ENCODE results near the gene SPI1.

The SPI1 gene

GRCh38 chr11:47406896-47407745, 28.8 kb upstream of the SPI1 start:
- no peak for DNase-seq

DNA sequence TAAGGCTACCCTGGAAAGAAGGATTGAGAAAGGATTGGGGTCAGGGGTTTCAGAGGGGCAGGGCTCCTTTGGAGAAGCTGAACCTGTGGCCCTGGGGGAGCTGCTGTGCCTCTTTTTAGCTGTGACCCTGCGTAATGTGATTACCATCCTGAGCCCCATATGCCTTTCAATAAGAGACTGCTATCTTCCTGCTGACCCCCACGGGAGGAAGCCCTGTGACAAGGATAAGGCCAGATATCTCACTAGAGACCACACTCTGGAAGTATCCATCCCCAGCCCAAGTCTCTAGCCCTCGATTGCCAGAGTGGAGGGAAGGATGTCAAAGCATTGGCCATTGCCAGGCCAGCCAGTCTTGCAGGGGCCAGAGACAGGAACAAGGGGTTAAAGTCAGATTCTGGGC, 25.2 kb upstream of the SPI1 start:
- DNase-seq = no peak

- no peak for DNase-seq
These were observed 24.8 kb upstream of the SPI1 start for GRCh38 chr11:47403135-47403534.

GRCh38 chr11:47400768-47401279, 22.5 kb upstream of the SPI1 start:
- no peak for DNase-seq

DNA sequence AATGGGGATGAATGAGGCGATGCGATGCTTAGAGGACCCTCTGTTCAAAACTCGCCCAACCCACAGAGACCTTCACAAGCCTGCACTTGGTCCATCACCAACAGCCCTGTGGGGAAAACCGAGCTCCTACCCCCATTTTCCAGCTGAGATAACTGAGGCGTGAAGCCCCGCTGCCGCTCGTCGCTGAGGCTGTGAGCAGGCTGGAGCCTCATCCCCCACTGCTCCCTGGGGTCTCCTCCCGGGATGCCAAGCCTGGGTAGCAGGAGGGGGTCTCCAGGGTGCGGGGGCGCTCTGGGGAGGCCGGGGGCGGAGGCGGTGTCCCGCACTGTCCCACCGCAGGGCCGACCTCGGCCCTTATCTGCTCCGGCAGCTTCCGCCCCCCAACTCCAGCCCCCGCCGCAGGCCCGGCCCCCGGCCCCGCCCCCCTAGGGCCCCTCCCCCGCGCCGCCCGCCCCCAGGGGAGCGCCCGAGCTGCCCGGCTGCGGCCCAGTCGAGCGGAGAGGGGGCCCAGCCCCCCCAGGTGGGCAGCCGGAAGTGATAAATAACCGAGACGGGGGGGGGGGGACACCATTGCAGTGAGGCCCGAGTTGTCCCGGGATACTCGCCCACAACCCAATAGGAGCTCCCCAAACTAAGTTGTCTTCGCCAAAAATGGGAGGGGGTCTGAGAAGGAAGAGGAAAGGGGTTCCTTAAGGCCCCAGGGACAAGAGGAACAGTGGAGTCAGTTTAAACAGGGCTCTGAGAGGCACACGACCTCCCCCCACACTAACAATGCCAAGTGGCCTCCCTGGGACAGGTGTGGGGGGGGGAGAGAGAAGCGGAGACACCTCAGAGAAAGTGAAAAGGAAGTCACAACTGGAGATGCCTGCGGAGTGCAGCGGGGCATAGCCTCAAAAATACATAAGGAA, 21.8 kb upstream of the SPI1 start:
- no peak for DNase-seq

- no peak for DNase-seq
These were observed 20.2 kb upstream of the SPI1 start for GRCh38 chr11:47398551-47398950.

- no peak for DNase-seq
These were observed 19.7 kb upstream of the SPI1 start for GRCh38 chr11:47398011-47398410.

DNA sequence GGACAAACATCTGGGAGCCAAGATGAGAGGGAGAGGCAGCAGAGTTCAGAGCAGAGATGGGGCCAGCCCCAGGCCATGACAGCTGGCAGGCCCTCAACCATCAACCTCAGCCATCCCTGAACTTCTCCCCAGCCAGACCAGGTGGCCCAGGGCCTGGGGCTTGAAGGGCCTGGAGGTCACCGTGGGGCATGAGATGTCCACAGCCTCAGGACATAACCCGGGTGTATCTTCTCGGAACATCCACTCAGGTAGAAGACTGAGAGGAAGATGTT, 17.6 kb upstream of the SPI1 start:
- peak; percentile 8 for DNase-seq

GRCh38 chr11:47395223-47396048, 17.1 kb upstream of the SPI1 start:
- DNase-seq = peak; percentile 32

GRCh38 chr11:47394322-47395222, 16.2 kb upstream of the SPI1 start:
- DNase-seq = peak; percentile 58

DNA sequence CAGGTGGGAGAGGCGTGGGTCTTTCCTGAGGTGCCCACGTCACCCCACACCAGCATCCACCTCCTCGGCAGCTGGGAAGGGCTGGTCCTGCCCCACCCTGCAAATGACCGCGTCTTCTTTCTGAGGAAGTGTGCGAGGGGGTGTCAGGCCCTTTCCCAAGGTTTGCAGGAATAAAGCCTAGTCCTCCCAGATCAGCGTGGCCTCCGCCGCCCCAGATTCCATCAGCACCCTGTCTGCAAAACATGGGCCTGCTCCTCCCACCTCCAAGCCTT, 15.6 kb upstream of the SPI1 start:
- DNase-seq = peak; percentile 36

GRCh38 chr11:47393163-47394049, 15.1 kb upstream of the SPI1 start:
- DNase-seq = peak; percentile 50

GRCh38 chr11:47392546-47393162, 14.3 kb upstream of the SPI1 start:
- peak; percentile 18 for DNase-seq

GRCh38 chr11:47391711-47392432, 13.5 kb upstream of the SPI1 start:
- peak; percentile 17 for DNase-seq

GRCh38 chr11:47391077-47391583, 12.8 kb upstream of the SPI1 start:
- DNase-seq = no peak

DNA sequence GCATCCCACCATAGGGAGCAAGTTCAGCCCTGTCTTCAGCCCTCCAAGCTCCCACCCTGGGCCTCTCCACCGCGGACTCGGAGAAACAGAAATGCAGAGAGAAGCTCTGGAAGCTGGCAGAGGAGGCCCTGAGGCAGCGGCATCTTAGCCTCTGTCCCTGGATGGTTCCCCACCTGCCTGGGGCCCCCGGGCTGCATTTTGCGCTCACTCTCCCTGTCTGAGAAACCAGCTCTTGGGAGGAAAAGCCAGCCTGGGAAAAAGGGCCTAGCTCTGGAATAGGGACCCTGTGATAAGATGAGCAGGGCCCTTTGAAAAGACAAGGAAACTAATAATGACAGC, 12.0 kb upstream of the SPI1 start:
- DNase-seq = no peak

- peak; percentile 15 for DNase-seq
These were observed 11.5 kb upstream of the SPI1 start for GRCh38 chr11:47389577-47390421.

DNA sequence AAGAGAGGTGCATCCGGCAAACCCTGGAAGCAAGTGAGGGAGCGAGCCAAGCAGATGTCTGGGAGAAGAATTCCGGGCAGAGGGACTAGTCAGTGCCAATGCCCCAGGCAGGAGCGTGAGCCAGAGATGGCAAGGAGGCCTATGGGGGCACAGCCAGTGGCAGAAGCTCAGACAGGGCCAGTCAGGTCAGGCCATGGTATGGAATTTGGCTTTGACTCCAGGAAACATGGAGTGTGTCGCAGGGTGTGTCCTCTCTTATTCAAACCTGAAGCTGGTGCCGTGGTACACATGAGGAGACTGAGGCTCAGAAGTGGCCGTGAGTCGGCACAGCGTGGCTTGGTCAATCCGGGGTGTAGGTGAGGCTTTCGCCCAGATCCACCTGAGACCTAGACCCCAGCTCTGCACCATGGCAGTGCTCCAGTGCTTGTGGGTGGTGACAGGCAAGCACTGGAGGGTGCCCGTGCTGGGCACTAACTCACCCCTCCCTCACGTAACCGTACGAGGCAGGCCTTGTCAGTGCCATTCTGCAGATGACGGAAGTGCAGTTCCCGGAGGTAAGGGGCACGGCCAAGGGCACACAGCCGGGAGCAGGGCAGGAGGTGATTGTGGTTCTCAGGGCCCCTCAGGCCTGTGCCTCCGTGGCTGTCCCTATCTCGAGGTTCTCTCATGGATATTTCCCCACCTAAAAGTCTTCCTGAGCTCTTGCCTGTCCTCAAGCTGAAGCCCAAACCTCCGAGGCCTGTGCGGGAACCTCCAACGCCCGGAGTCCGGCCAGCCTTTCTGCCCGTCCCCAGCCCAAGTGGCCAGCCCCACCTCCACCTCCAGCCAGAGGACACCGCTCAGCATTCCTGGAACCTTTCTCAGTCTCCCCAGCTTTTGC, 10.6 kb upstream of the SPI1 start:
- no peak for DNase-seq

Measured in left hindlimb (tissue), 1 donor.